HEK293 (cell line): ENCODE measurements around the gene CATSPER1.

Source experiments
- BCL11A ChIP-seq: fragments of 450-650 bp; formaldehyde crosslinking; IDR thresholded peaks from 2 replicates; pipeline ENCODE4 v1.5.1; 2016; ENCODE audit warnings: low read depth, missing biosample characterization, missing genetic modification characterization
- GLIS2 ChIP-seq: fragments of 450-650 bp; formaldehyde crosslinking; IDR thresholded peaks from 2 replicates; pipeline ENCODE4 v1.5.1; 2016; ENCODE audit warnings: missing biosample characterization, missing genetic modification characterization
- HOXA7 ChIP-seq: sonication (generic); formaldehyde crosslinking; IDR thresholded peaks from 2 replicates; pipeline ENCODE4 v1.8.1; 2022; ENCODE audit warnings: missing genetic modification reagents, borderline replicate concordance
- KLF1 ChIP-seq: fragments of 450-650 bp; formaldehyde crosslinking; IDR thresholded peaks from 2 replicates; pipeline ENCODE4 v1.5.1; 2016; ENCODE audit warnings: missing biosample characterization, missing genetic modification characterization
- MEIS1 ChIP-seq: sonication (generic); formaldehyde crosslinking; IDR thresholded peaks from 2 replicates; pipeline ENCODE4 v1.8.1; 2022; ENCODE audit warnings: missing genetic modification reagents, mild to moderate bottlenecking, borderline replicate concordance
- PRDM1 ChIP-seq: fragments of 450-650 bp; formaldehyde crosslinking; IDR thresholded peaks from 2 replicates; pipeline ENCODE4; 2016; ENCODE audit warnings: missing biosample characterization, missing genetic modification characterization
- SETDB1 ChIP-seq: IDR thresholded peaks from one replicate; pipeline ENCODE4 v1.6.1; 2017; ENCODE audit warnings: mild to moderate bottlenecking, low read length, moderate library complexity, mixed read lengths; ENCODE audit not compliant: insufficient read length
- TCF7L2 ChIP-seq: IDR thresholded peaks from 2 replicates; pipeline ENCODE4 v1.6.1; 2011; ENCODE audit warnings: low read depth, mild to moderate bottlenecking, inconsistent platforms, low read length, moderate library complexity, borderline replicate concordance
- ZBTB7A ChIP-seq: fragments of 450-650 bp; formaldehyde crosslinking; IDR thresholded peaks from 2 replicates; pipeline ENCODE4 v1.5.1; 2016; ENCODE audit warnings: low read depth, missing biosample characterization, missing genetic modification characterization
- ZFHX2 ChIP-seq: fragments of 450-650 bp; formaldehyde crosslinking; conservative IDR thresholded peaks from 2 replicates; pipeline ENCODE4 v1.5.1; 2016; ENCODE audit warnings: missing biosample characterization, missing genetic modification characterization
- ZNF19 ChIP-seq: fragments of 450-650 bp; formaldehyde crosslinking; IDR thresholded peaks from 2 replicates; pipeline ENCODE4; 2016; ENCODE audit warnings: missing biosample characterization, missing genetic modification characterization, low read depth
- ZNF214 ChIP-seq: fragments of 450-650 bp; formaldehyde crosslinking; IDR thresholded peaks from 2 replicates; pipeline ENCODE4 v1.5.1; 2017; ENCODE audit warnings: missing biosample characterization, mild to moderate bottlenecking, missing genetic modification characterization, borderline replicate concordance
- ZNF549 ChIP-seq: fragments of 450-650 bp; IDR thresholded peaks from 2 replicates; pipeline ENCODE4 v1.5.1; 2018; ENCODE audit warnings: missing biosample characterization, missing genetic modification characterization, mild to moderate bottlenecking, inconsistent platforms, moderate library complexity
- ZNF555 ChIP-seq: fragments of 450-650 bp; formaldehyde crosslinking; conservative IDR thresholded peaks from 2 replicates; pipeline ENCODE4 v1.5.1; 2017; ENCODE audit warnings: missing biosample characterization, mild to moderate bottlenecking, missing genetic modification characterization, inconsistent platforms
- ZNF585B ChIP-seq: fragments of 450-650 bp; formaldehyde crosslinking; IDR thresholded peaks from 2 replicates; pipeline ENCODE4 v1.5.1; 2016; ENCODE audit warnings: missing biosample characterization, missing genetic modification characterization
- ZNF621 ChIP-seq: fragments of 450-650 bp; formaldehyde crosslinking; IDR thresholded peaks from 2 replicates; pipeline ENCODE4 v1.5.1; 2017; ENCODE audit warnings: missing biosample characterization, missing genetic modification characterization
- ZNF623 ChIP-seq: fragments of 450-650 bp; formaldehyde crosslinking; IDR thresholded peaks from 2 replicates; pipeline ENCODE4 v1.5.1; 2016; ENCODE audit warnings: missing biosample characterization, missing genetic modification characterization
- ZNF624 ChIP-seq: fragments of 450-650 bp; formaldehyde crosslinking; IDR thresholded peaks from 2 replicates; pipeline ENCODE4 v1.5.1; 2017; ENCODE audit warnings: missing biosample characterization, missing genetic modification characterization
- ZNF626 ChIP-seq: fragments of 450-650 bp; sonication (Bioruptor Pico); formaldehyde crosslinking; IDR thresholded peaks from 2 replicates; pipeline ENCODE4 v1.5.1; 2018; ENCODE audit warnings: missing biosample characterization, missing genetic modification characterization, inconsistent platforms
- ZNF629 ChIP-seq: fragments of 450-650 bp; formaldehyde crosslinking; IDR thresholded peaks from 2 replicates; pipeline ENCODE4 v1.5.1; 2017; ENCODE audit warnings: missing biosample characterization, missing genetic modification characterization
- ZNF654 ChIP-seq: fragments of 450-650 bp; formaldehyde crosslinking; IDR thresholded peaks from 2 replicates; pipeline ENCODE4 v1.5.1; 2016; ENCODE audit warnings: low read depth, missing biosample characterization, missing genetic modification characterization
- ZNF785 ChIP-seq: fragments of 450-650 bp; formaldehyde crosslinking; IDR thresholded peaks from 2 replicates; pipeline ENCODE4 v1.5.1; 2016; ENCODE audit warnings: missing biosample characterization, missing genetic modification characterization
- ZNF830 ChIP-seq: fragments of 450-650 bp; IDR thresholded peaks from 2 replicates; pipeline ENCODE4 v1.5.0; 2018; ENCODE audit warnings: missing biosample characterization, missing genetic modification characterization, low read depth, mild to moderate bottlenecking, moderate library complexity
- TF ChIP-seq, protein P1 (sequence below): fragments of 450-650 bp; formaldehyde crosslinking; IDR thresholded peaks from 2 replicates; pipeline ENCODE4 v1.5.1; 2016; ENCODE audit warnings: missing biosample characterization, missing genetic modification characterization
- TF ChIP-seq, protein P2 (sequence below): fragments of 450-650 bp; formaldehyde crosslinking; IDR thresholded peaks from 2 replicates; pipeline ENCODE4 v1.5.1; 2016; ENCODE audit warnings: missing biosample characterization, missing genetic modification characterization
- TF ChIP-seq, protein P3 (sequence below): fragments of 450-650 bp; formaldehyde crosslinking; IDR thresholded peaks from 2 replicates; pipeline ENCODE4 v1.5.1; 2016; ENCODE audit warnings: missing biosample characterization, missing genetic modification characterization
- TF ChIP-seq, protein P4 (sequence below): fragments of 450-650 bp; formaldehyde crosslinking; IDR thresholded peaks from 2 replicates; pipeline ENCODE4 v1.5.1; 2016; ENCODE audit warnings: missing biosample characterization, missing genetic modification characterization
- TF ChIP-seq, protein P5 (sequence below): fragments of 450-650 bp; formaldehyde crosslinking; IDR thresholded peaks from 2 replicates; pipeline ENCODE4 v1.5.1; 2016; ENCODE audit warnings: missing biosample characterization, missing genetic modification characterization

Gene CATSPER1

DNA sequence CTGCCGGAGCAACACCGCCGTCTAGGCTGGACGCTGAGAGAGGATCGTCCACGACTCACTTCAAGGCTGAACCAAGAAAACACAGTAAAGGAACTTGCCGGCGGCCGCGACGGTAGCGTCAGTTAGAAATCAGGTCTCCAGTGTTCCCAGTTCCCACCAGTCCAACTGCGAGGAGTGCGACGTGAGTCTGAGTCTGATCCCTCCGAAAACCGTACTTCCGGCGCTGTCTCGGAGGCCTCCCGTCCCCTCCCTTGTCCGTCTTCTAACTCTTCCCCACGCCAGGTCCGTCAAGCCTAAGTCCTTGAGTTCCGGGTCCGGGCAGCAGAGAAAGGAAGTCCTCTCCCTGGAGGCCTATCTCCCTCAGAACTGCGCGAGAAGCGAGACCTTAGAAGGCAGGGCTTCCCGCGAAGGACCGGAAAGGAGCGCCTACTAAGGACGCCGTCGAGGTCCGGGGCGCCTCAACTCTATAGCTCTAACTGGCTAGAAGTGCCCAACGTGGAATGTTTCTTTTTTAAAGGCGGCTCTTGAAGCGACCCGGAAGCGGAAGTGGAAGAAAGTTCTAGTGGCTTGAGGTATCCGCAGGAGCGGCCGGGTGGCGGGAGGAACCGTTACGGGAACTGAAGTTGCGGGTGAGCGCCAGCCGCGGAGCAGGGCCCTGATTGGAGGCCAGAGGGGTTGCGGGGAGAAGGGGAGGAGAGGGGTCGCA, 24.2 kb downstream of the CATSPER1 start, which contains the start of the genes BANF1 and EIF1AD (continued):
- TF ChIP-seq ZNF629 (tag by site-specific recombination) (peak; percentile 90), ZNF626 (no peak), ZNF19 (no peak), TCF7L2 (no peak), ZBTB7A (tag by site-specific recombination) (peak; percentile 67; the same call in 1 of the 2 replicates), ZNF549 (no peak), HOXA7 (CRISPR knock-in tag) (no peak), ZNF830 (tag by site-specific recombination) (no peak), ZNF624 (tag by site-specific recombination) (no peak), GLIS2 (tag by site-specific recombination) (peak; percentile 55), MEIS1 (CRISPR knock-in tag) (no peak), ZNF214 (tag by site-specific recombination) (no peak), ZNF623 (peak; percentile 47), KLF1 (tag by site-specific recombination) (peak; percentile 59), ZFHX2 (tag by site-specific recombination) (peak; percentile 64), PRDM1 (tag by site-specific recombination) (peak; percentile 73), SETDB1 (no peak), ZNF555 (tag by site-specific recombination) (no peak), ZNF585B (peak; percentile 31), BCL11A (tag by site-specific recombination) (no peak), ZNF621 (tag by site-specific recombination) (no peak), ZNF654 (tag by site-specific recombination) (peak; percentile 17; the same call in 1 of the 2 replicates), ZNF785 (tag by site-specific recombination) (no peak)
- TF ChIP-seq, protein P1, sequence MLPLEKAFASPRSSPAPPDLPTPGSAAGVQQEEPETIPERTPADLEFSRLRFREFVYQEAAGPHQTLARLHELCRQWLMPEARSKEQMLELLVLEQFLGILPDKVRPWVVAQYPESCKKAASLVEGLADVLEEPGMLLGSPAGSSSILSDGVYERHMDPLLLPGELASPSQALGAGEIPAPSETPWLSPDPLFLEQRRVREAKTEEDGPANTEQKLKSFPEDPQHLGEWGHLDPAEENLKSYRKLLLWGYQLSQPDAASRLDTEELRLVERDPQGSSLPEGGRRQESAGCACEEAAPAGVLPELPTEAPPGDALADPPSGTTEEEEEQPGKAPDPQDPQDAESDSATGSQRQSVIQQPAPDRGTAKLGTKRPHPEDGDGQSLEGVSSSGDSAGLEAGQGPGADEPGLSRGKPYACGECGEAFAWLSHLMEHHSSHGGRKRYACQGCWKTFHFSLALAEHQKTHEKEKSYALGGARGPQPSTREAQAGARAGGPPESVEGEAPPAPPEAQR: no peak
- TF ChIP-seq, protein P2, sequence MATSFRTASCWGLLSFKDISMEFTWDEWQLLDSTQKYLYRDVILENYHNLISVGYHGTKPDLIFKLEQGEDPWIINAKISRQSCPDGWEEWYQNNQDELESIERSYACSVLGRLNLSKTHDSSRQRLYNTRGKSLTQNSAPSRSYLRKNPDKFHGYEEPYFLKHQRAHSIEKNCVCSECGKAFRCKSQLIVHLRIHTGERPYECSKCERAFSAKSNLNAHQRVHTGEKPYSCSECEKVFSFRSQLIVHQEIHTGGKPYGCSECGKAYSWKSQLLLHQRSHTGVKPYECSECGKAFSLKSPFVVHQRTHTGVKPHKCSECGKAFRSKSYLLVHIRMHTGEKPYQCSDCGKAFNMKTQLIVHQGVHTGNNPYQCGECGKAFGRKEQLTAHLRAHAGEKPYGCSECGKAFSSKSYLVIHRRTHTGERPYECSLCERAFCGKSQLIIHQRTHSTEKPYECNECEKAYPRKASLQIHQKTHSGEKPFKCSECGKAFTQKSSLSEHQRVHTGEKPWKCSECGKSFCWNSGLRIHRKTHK (tag by site-specific recombination): no peak
- TF ChIP-seq, protein P3, sequence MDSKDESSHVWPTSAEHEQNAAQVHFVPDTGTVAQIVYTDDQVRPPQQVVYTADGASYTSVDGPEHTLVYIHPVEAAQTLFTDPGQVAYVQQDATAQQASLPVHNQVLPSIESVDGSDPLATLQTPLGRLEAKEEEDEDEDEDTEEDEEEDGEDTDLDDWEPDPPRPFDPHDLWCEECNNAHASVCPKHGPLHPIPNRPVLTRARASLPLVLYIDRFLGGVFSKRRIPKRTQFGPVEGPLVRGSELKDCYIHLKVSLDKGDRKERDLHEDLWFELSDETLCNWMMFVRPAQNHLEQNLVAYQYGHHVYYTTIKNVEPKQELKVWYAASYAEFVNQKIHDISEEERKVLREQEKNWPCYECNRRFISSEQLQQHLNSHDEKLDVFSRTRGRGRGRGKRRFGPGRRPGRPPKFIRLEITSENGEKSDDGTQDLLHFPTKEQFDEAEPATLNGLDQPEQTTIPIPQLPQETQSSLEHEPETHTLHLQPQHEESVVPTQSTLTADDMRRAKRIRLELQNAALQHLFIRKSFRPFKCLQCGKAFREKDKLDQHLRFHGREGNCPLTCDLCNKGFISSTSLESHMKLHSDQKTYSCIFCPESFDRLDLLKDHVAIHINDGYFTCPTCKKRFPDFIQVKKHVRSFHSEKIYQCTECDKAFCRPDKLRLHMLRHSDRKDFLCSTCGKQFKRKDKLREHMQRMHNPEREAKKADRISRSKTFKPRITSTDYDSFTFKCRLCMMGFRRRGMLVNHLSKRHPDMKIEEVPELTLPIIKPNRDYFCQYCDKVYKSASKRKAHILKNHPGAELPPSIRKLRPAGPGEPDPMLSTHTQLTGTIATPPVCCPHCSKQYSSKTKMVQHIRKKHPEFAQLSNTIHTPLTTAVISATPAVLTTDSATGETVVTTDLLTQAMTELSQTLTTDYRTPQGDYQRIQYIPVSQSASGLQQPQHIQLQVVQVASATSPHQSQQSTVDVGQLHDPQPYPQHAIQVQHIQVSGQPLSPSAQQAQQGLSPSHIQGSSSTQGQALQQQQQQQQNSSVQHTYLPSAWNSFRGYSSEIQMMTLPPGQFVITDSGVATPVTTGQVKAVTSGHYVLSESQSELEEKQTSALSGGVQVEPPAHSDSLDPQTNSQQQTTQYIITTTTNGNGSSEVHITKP (tag by site-specific recombination): peak; percentile 61; the same call in 1 of the 2 replicates
- TF ChIP-seq, protein P4, sequence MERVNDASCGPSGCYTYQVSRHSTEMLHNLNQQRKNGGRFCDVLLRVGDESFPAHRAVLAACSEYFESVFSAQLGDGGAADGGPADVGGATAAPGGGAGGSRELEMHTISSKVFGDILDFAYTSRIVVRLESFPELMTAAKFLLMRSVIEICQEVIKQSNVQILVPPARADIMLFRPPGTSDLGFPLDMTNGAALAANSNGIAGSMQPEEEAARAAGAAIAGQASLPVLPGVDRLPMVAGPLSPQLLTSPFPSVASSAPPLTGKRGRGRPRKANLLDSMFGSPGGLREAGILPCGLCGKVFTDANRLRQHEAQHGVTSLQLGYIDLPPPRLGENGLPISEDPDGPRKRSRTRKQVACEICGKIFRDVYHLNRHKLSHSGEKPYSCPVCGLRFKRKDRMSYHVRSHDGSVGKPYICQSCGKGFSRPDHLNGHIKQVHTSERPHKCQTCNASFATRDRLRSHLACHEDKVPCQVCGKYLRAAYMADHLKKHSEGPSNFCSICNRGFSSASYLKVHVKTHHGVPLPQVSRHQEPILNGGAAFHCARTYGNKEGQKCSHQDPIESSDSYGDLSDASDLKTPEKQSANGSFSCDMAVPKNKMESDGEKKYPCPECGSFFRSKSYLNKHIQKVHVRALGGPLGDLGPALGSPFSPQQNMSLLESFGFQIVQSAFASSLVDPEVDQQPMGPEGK: peak; percentile 51; the same call in 1 of the 2 replicates
- TF ChIP-seq, protein P5, sequence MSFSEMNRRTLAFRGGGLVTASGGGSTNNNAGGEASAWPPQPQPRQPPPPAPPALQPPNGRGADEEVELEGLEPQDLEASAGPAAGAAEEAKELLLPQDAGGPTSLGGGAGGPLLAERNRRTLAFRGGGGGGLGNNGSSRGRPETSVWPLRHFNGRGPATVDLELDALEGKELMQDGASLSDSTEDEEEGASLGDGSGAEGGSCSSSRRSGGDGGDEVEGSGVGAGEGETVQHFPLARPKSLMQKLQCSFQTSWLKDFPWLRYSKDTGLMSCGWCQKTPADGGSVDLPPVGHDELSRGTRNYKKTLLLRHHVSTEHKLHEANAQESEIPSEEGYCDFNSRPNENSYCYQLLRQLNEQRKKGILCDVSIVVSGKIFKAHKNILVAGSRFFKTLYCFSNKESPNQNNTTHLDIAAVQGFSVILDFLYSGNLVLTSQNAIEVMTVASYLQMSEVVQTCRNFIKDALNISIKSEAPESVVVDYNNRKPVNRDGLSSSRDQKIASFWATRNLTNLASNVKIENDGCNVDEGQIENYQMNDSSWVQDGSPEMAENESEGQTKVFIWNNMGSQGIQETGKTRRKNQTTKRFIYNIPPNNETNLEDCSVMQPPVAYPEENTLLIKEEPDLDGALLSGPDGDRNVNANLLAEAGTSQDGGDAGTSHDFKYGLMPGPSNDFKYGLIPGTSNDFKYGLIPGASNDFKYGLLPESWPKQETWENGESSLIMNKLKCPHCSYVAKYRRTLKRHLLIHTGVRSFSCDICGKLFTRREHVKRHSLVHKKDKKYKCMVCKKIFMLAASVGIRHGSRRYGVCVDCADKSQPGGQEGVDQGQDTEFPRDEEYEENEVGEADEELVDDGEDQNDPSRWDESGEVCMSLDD: peak; percentile 61; the same call in 1 of the 2 replicates
